ENCODE results near the gene KCTD3. TPM values are rescaled to one million over a fixed set of nuclear protein-coding genes. Genes with fewer than 3 reads are reported as not detected.

The KCTD3 gene
- total and polyA plus RNA-seq, 10 of the 15 experiments (the other 5 are each of a cell fraction or from before 2014, with no cell fraction given) = 3.6 to 19.8 (median 10.7) TPM

DNA sequence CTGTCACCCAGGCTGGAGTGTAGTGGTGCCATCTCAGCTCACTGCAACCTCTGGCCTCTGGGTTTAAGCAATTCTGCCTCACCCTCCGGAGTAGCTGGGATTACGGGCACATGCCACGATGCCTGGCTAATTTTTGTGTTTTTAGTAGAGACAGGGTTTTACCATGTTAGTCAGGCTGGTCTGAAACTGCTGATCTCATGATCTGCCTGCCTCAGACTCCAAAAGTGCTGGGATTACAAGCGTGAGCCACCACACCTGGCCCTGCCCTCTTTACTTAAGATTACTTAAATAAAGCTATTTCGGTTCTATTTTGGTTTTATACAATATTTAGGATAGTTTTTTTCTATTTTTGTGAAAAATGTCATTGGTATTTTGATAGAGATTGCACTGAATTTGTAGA is 15.3 kb upstream of the KCTD3 start (continued):
- TF ChIP-seq, protein P1, sequence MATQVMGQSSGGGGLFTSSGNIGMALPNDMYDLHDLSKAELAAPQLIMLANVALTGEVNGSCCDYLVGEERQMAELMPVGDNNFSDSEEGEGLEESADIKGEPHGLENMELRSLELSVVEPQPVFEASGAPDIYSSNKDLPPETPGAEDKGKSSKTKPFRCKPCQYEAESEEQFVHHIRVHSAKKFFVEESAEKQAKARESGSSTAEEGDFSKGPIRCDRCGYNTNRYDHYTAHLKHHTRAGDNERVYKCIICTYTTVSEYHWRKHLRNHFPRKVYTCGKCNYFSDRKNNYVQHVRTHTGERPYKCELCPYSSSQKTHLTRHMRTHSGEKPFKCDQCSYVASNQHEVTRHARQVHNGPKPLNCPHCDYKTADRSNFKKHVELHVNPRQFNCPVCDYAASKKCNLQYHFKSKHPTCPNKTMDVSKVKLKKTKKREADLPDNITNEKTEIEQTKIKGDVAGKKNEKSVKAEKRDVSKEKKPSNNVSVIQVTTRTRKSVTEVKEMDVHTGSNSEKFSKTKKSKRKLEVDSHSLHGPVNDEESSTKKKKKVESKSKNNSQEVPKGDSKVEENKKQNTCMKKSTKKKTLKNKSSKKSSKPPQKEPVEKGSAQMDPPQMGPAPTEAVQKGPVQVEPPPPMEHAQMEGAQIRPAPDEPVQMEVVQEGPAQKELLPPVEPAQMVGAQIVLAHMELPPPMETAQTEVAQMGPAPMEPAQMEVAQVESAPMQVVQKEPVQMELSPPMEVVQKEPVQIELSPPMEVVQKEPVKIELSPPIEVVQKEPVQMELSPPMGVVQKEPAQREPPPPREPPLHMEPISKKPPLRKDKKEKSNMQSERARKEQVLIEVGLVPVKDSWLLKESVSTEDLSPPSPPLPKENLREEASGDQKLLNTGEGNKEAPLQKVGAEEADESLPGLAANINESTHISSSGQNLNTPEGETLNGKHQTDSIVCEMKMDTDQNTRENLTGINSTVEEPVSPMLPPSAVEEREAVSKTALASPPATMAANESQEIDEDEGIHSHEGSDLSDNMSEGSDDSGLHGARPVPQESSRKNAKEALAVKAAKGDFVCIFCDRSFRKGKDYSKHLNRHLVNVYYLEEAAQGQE (IDR thresholded peaks at IDR 0.05; ENCODE audit: low read depth, low read length) = no peak

DNA sequence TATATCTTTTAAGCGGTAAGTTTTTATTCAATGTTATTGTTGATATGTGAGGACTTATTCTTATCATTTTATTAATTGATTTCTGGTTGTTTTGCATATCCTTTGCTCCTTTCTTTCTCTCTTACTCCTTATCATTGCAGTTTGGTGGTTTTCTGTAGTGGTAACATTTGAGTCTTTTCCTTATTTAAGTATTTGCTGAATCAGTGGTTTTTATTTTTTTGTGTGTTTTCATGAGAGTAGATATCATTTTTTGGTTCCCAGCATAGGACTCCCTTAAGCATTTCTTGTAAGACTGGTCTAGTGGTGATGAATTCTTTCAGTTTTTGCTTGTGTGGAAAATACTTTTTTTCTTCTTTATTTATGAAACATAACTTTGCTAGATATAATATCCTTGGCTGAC is 12.2 kb upstream of the KCTD3 start:
- no peak for DNase-seq (ENCODE audit: low read depth, low spot score)

More for the DNA sequence above, 12.2 kb upstream of the KCTD3 start:
- TF ChIP-seq STAT1 (conservative IDR thresholded peaks at IDR 0.05) (no peak), HDGF (IDR thresholded peaks at IDR 0.05) (no peak)
- ChIA-PET CTCF (no interaction called here), RAD21 (ENCODE audit: unreplicated experiment) (no interaction called here), SMC1A (ENCODE audit: uncharacterized antibody, unreplicated experiment) (no interaction called here), POLR2A (no interaction called here)
- 78% methylated on average over 1 of the region's 1 CpG for WGBS (ENCODE audit: insufficient coverage, insufficient replicate concordance, low lambda C conversion rate, missing lambda C conversion rate)
- Histone ChIP-seq H2AFZ (ENCODE audit: control insufficient read depth, low read depth, low read length) (no peak overlapping the region), H3K9ac (ENCODE audit: control insufficient read depth, insufficient read depth, low read length) (no peak overlapping the region), H3K27me3 (replicated peaks in 1 of 2; ENCODE audit: control insufficient read depth in 2 of 2, insufficient read depth in 2 of 2, low read length in 1 of 2) (no peaks in the 10 kb centered on the region), H3K79me2 (ENCODE audit: control insufficient read depth, insufficient read depth, low read length) (no peaks in the 10 kb centered on the region), H3K4me3 (no peak overlapping the region), H4K20me1 (ENCODE audit: control insufficient read depth, insufficient read depth) (no peaks in the 10 kb centered on the region), H3K9me3 (replicated peaks; ENCODE audit: control insufficient read depth, insufficient read depth, low read length) (no peaks in the 10 kb centered on the region; the same call in 2 of the 3 replicates), H3K36me3 (ENCODE audit: control insufficient read depth in 2 of 2, insufficient read depth in 2 of 2, low read length in 1 of 2) (no peaks in the 10 kb centered on the region), H3K4me2 (ENCODE audit: control insufficient read depth, insufficient read depth) (no peak overlapping the region), H3K4me1 (ENCODE audit: control insufficient read depth, insufficient read depth, low read length) (no peaks in the 10 kb centered on the region), H3K27ac (ENCODE audit: control insufficient read depth, insufficient read depth) (no peak overlapping the region)
- in situ Hi-C loops (cut with MboI) = no loop called here
- FAIRE-seq = no peak
- intact Hi-C loops (cut with micrococcal nuclease; ENCODE audit: unreplicated experiment) = no loop called here
- no peak for ATAC-seq
- BruUV-seq (replicated peaks) = no TSS peak
